Gastrocnemius medialis (tissue), 4 donors: ENCODE data around the gene LSAMP. TPM values are rescaled to one million over a fixed set of nuclear protein-coding genes. Genes with fewer than 3 reads are reported as not detected.

Experiments used
- ATAC-seq, 2 donors: fragments of 150-250 bp; one replicate each; pipeline ENCODE4 v1.9.1; 2016
- DNase-seq, 2 donors: peaks; one replicate each; pipeline ENCODE4 v3.0.0-alpha.2; 2019
- H3K27ac ChIP-seq, 4 donors: fragments of 200-600 bp; sonication (generic); 1 replicate in 1 of 4; 2 replicates in 3 of 4; pipeline ENCODE4 v1.5.1; 2016 to 2018; ENCODE audit warnings: mild to moderate bottlenecking in 2 of 4, moderate library complexity in 1 of 4
- H3K27me3 ChIP-seq, 3 donors: fragments of 200-600 bp; sonication (generic) in 2 of 3; 1 replicate in 1 of 3; 2 replicates in 2 of 3; pipeline versions ENCODE4 v1.5.1 to v1.6.0; 2016 to 2019; ENCODE audit warnings: mild to moderate bottlenecking in 1 of 3, moderate library complexity in 1 of 3
- H3K36me3 ChIP-seq, 2 donors: fragments of 200-600 bp; sonication (generic) in 1 of 2; one replicate each; pipeline ENCODE4 v1.5.1; 2017 to 2018
- H3K4me1 ChIP-seq, 2 donors: fragments of 200-600 bp; sonication (generic) in 1 of 2; one replicate each; pipeline ENCODE4 v1.5.1; 2016 to 2017; ENCODE audit warnings: mild to moderate bottlenecking in 2 of 2
- H3K4me3 ChIP-seq, 4 donors: fragments of 200-600 bp; sonication (generic) in 3 of 4; 1 replicate in 1 of 4; 2 replicates in 3 of 4; pipeline ENCODE4 v1.5.1; 2016 to 2019; ENCODE audit warnings: mild to moderate bottlenecking in 2 of 4
- H3K9me3 ChIP-seq, 3 donors: fragments of 200-600 bp; sonication (generic) in 2 of 3; 1 replicate in 1 of 3; 2 replicates in 2 of 3; pipeline ENCODE4 v1.5.1; 2016 to 2019
- CTCF ChIP-seq, 5 experiments: fragments of 450-650 bp in 3 of 5; fragments of 200-600 bp in 2 of 5; sonication (generic) in 2 of 5; IDR thresholded peaks in 4 of 5; conservative IDR thresholded peaks in 1 of 5; 1 replicate in 4 of 5; 2 replicates in 1 of 5; pipeline ENCODE4 v1.5.1; 2016 to 2019; ENCODE audit warnings: antibody characterized with exemption in 5 of 5, mild to moderate bottlenecking in 3 of 5, moderate library complexity in 3 of 5
- POLR2A ChIP-seq, 2 donors: fragments of 450-650 bp; IDR thresholded peaks; one replicate each; pipeline ENCODE4 v1.6.1; 2017; ENCODE audit warnings: antibody characterized with exemption in 2 of 2, mild to moderate bottlenecking in 2 of 2, moderate library complexity in 2 of 2
- in situ Hi-C, 4 donors: fragments of 200-750 bp; cut with MboI; loops; one replicate each; pipeline versions ENCODE4 v1.15.0 to v1.8.0; 2017; ENCODE audit warnings: low sequenced_read_pairs in 4 of 4
- intact Hi-C: fragments of 100-400 bp; cut with DNase I; formaldehyde crosslinking; loops from one replicate; pipeline ENCODE4 v1.15.1; 2023; ENCODE audit warnings: low total_unique reads
- total RNA-seq, 4 donors: library from RNA; depleted of rRNA; stranded (reverse); fragments of >200 nt; gene quantifications; one replicate each; pipeline versions ENCODE4 v1.1.0 to v1.2.3, GENCODE V29; 2016

LSAMP gene
- total RNA-seq, 4 donors from 2014 or later: 0.07 to 0.10 TPM; not detected in 2

- in situ Hi-C loops: no loop called here
- H3K4me3 ChIP-seq: no peak overlapping the region
- TF ChIP-seq CTCF (IDR thresholded peaks at IDR 0.05 in 4 of 5, conservative IDR thresholded peaks at IDR 0.05 in 1 of 5) (no peak), POLR2A (IDR thresholded peaks at IDR 0.05) (no peak)
Measured at GRCh38 chr3:116160594-116160993, 284.7 kb downstream of the LSAMP start.

GRCh38 chr3:116155841-116156240 lies 289.4 kb downstream of the LSAMP start:
- ATAC-seq: no peak
- no peak for DNase-seq
- no peaks in the 10 kb centered on the region for H3K36me3 ChIP-seq
- no peak overlapping the region for H3K27ac ChIP-seq
- TF ChIP-seq POLR2A (IDR thresholded peaks at IDR 0.05) (no peak), CTCF (IDR thresholded peaks at IDR 0.05 in 4 of 5, conservative IDR thresholded peaks at IDR 0.05 in 1 of 5) (no peak)
- no peaks in the 10 kb centered on the region for H3K4me1 ChIP-seq
- H3K27me3 ChIP-seq: no peaks in the 10 kb centered on the region
- in situ Hi-C loops: no loop called here
- no peaks in the 10 kb centered on the region for H3K9me3 ChIP-seq
- intact Hi-C loops: no loop called here
- no peak overlapping the region for H3K4me3 ChIP-seq

More at GRCh38 chr3:116160594-116160993, 284.7 kb downstream of the LSAMP start:
- Histone ChIP-seq H3K9me3 (no peaks in the 10 kb centered on the region), H3K27me3 (no peaks in the 10 kb centered on the region), H3K4me1 (no peaks in the 10 kb centered on the region), H3K36me3 (no peaks in the 10 kb centered on the region), H3K27ac (no peak overlapping the region)
- DNase-seq: no peak
- intact Hi-C loops: no loop called here
- ATAC-seq: no peak

- intact Hi-C loops (no loop called here), in situ Hi-C loops (no loop called here)
- ATAC-seq (no peak), DNase-seq (no peak)
- H3K9me3 ChIP-seq: no peaks in the 10 kb centered on the region
- no peaks in the 10 kb centered on the region for H3K27me3 ChIP-seq
- H3K4me1 ChIP-seq: no peaks in the 10 kb centered on the region
- no peaks in the 10 kb centered on the region for H3K36me3 ChIP-seq
- no peak overlapping the region for H3K27ac ChIP-seq
- TF ChIP-seq CTCF (IDR thresholded peaks at IDR 0.05 in 4 of 5, conservative IDR thresholded peaks at IDR 0.05 in 1 of 5): no peak
- no peak for TF ChIP-seq POLR2A (IDR thresholded peaks at IDR 0.05)
- H3K4me3 ChIP-seq: no peak overlapping the region
Measured at GRCh38 chr3:116154389-116154788, 290.9 kb downstream of the LSAMP start.

GRCh38 chr3:116153174-116153573 lies 292.1 kb downstream of the LSAMP start:
- Histone ChIP-seq H3K27ac (no peak overlapping the region), H3K9me3 (no peaks in the 10 kb centered on the region), H3K4me3 (no peak overlapping the region), H3K27me3 (no peaks in the 10 kb centered on the region), H3K4me1 (no peaks in the 10 kb centered on the region), H3K36me3 (no peaks in the 10 kb centered on the region)
- ATAC-seq: no peak
- intact Hi-C loops (no loop called here), in situ Hi-C loops (no loop called here)
- TF ChIP-seq CTCF (IDR thresholded peaks at IDR 0.05 in 4 of 5, conservative IDR thresholded peaks at IDR 0.05 in 1 of 5) (no peak), POLR2A (IDR thresholded peaks at IDR 0.05) (no peak)
- no peak for DNase-seq

- no peaks in the 10 kb centered on the region for H3K36me3 ChIP-seq
- no peaks in the 10 kb centered on the region for H3K4me1 ChIP-seq
- intact Hi-C loops (no loop called here), in situ Hi-C loops (no loop called here)
- H3K4me3 ChIP-seq: no peak overlapping the region
- ATAC-seq (no peak), DNase-seq (no peak)
- no peaks in the 10 kb centered on the region for H3K9me3 ChIP-seq
- TF ChIP-seq CTCF (IDR thresholded peaks at IDR 0.05 in 4 of 5, conservative IDR thresholded peaks at IDR 0.05 in 1 of 5) (no peak), POLR2A (IDR thresholded peaks at IDR 0.05) (no peak)
- no peaks in the 10 kb centered on the region for H3K27me3 ChIP-seq
- no peak overlapping the region for H3K27ac ChIP-seq
Measured at GRCh38 chr3:116150655-116151167, 294.6 kb downstream of the LSAMP start.
